Stimulated activated naive CD4-positive, alpha-beta T cell treated with Interleukin-2 at 50 U/mL for 16 hours (primary cell): ENCODE results near the gene MYOZ1.

Experiments
- DNase-seq: peaks from one replicate; lab custom pipeline; 2025; lab: John Stamatoyannopoulos, UW

The MYOZ1 gene

GRCh38 chr10:73597346-73597745, 43.9 kb downstream of the MYOZ1 start:
- no peak for DNase-seq

DNA sequence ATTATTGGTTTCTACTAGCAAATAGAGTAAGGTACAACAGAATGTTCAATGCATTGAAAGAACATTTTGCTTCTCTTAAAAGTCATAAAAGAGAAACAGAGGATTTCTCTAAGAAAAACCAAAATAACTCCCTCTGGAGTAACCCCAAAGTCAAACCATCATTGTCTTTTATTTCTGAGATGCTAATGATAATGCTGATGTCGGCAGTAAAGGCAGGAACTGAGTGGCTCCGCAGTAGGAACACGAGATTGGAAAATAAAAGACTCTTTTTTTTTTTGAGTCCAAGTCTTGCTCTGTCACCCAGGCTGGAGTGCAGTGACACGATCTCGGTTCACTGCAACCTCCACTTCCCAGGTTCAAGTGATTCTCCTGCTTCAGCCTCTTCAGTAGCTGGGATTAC, 47.5 kb downstream of the MYOZ1 start:
- DNase-seq, result no peak

DNA sequence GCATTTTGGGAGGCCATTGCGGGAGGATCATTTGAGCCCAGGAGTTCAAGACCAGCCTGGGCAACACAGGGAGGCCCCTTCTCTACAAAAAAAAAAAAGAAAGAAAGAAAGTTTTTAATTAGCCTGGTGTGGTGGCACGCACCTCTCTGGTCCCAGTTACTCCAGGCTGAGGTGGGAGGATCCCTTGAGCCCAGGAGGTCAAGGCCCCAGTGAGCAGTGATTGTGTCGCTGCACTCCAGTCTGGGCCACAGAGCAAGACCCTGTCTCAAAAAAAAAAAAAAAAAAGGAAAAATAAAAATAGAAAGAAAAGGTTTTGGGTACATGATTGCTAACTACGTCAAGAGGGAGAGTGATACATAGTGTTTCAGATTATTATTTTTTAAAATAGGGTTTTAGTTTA, 48.2 kb downstream of the MYOZ1 start:
- DNase-seq, result no peak

DNA sequence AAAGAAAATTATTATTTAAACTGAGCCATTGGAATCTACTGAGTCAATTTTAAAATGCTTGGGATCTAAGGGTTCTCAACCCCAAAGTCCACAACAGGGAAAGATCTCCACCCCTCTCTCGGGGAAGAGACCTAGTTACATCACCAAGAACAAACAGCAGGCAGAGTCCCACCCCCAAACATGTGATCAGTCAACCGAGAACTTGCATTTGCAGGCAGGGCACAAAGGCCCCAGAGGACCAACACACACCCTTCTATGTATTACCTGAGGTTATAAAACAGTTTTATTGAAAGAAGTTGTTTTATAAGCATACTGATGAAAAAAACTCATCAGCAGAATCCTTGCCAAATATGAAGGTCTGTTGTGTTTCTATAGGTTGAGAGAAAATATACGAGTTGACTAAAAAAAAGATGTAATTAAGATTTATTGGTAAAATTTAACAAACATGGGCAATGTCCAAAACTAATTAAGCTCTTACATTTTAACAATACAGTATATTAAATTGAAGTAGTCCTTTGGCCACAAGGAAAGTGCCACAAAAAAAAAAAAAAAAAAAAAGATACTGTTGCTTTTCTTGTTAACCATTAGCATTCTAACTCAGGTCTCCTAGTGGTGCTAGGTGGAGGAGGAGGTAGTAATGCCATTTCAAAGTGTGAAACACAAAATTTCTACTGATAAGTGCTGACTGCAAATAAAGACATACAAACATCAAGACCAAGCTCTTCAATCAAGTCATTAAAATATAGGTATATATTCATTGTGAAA, 49.2 kb downstream of the MYOZ1 start:
- DNase-seq, result no peak

DNA sequence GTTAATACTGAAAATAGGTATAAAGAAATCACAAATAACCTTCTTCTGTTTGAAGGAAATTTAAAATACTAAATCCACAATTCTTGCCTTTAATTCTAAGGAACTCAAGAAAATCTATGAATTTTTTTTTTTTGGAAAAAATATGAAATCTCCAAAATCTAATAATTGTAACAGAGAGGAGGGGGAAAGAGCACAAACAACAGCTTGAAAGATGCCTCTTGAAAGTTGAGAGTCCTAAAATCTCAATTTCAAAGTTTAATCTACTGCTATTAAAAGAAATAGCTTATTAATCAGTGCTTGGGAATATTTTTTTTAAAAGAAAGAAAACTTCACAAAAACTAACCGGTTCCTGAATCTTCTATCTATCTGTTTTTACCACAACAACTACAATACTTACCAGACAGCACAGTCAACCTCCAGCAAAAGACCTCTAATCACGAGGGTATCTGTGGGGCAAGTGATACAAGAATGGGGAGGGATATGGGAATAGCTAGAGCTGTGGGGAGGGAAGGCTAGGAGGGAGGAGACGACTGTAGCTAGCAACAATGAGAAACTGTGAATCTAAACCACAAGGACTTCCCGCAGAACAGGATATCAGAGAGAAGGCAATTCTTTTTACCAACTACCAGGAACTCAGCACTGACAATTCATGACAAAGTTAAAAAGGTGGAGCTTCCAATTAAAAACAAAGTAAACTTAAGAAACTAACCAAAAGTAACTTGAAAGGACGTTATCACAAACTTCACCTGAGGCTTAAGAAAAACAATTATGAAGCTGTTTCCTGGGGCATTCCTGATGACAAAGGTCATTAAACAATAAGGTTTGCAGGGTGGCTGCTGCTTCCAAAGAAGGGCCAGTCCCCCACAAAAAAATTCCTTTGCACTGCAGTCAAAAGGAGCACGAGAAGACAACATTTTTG, 50.1 kb downstream of the MYOZ1 start, which contains the start of gene USP54:
TSS of gene USP54 (minus strand) at position 462 of the 919 bp plus-strand sequence. CDS start 15,684 bp downstream, outside the sequence.
- DNase-seq, result no peak

DNA sequence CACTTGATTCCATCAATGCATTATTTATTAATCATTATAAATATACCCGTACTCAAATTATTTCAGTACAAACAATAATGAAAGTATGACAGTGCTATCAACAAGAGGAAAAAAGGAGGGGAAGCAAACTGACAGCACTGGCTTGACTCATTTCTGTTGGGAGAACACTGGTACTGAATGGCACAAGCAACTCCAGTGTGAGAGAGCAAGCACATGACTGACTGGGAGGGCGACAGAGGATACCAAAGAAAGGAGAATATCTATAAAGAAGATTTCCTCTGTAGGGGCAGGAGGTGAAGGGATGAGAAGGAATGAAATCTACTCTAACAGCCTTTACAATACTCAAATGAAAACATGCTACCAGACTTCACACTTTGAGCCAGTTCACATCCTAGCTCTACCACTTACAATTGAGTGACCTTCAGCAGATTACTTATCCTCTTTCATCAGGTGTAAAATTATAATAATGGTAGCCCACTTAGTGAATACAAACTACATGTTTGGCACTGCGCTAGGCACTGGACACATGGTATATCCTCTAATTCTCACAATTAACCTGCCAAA, 51.6 kb downstream of the MYOZ1 start:
- no peak for DNase-seq

GRCh38 chr10:73588656-73589055, 52.6 kb downstream of the MYOZ1 start:
- no peak for DNase-seq

DNA sequence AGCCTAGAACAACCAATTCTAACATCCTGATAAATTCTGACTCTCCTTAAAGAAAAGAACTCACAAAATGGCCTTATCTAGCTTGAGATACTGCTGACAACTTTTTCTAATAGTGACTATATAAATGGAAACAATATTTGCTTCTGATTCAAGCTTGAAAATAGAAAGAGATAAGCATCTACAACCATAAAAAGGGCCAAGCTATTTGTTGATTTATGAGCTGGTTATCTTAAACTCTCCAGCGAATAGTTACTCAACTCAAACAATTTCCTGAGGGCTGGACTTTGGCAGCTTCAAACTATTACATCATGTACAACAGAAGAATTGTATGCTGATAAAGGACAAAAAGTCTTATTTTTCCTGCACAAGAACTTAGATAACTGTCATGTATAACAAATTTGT, 54.7 kb downstream of the MYOZ1 start:
- no peak for DNase-seq

GRCh38 chr10:73585327-73585726, 55.9 kb downstream of the MYOZ1 start:
- no peak for DNase-seq

DNA sequence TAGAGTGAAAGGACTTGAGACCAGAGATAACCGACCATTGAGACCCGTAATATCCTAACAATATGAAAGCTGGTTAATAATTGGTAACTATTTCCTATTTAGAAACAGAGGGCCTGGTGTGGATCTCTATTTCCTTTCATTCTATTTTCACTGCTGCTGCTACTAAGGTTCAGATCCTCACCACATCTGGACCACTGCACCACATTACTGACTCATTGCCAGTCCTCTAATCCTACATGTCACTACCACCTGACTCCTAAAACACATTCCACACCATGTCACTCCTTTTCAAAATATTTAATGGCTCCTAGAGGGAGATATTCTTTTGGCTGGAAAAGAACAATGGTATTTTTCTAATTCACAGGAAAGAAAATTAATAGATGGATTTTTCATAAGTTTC, 56.5 kb downstream of the MYOZ1 start:
- DNase-seq, result no peak

DNA sequence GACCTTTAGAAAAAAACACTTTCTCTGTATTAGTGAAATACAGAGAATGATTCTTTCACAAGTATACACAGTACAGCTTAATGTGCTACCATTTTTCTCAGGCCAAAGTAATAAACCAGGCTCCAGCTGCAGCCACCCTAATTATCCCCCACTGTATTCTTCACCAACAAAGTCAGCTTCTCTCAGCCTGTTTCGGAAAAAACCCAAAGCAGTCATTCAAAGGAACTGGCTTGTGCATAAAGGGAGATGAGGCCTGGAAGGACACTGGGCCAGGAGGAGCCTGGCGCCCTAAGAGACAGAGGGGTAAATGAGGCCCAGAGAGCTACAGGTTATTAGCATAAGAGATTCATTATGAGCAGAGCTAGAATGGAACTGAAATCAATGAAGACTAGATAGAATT, 59.4 kb downstream of the MYOZ1 start:
- no peak for DNase-seq
